GM12878 (cell line): Measurements from ENCODE around the gene DCST1.

Experiments used
- CBX5 ChIP-seq: sonication (generic); IDR thresholded peaks from 2 replicates; pipeline ENCODE4 v1.6.1; 2016; ENCODE audit warnings: low read depth, moderate library complexity, mild to moderate bottlenecking, inconsistent platforms
- POLR2AphosphoS5 ChIP-seq: IDR thresholded peaks from 2 replicates; pipeline ENCODE4 v1.6.1; 2011; ENCODE audit warnings: mild to moderate bottlenecking, low read length, inconsistent platforms
- YY1 ChIP-seq: IDR thresholded peaks from 2 replicates; pipeline ENCODE4 v1.6.1; 2011; ENCODE audit warnings: low read depth, mild to moderate bottlenecking, low read length

- TF ChIP-seq POLR2AphosphoS5 (no peak), CBX5 (no peak), YY1 (no peak)
Observed at GRCh38 chr1:155037851-155038441, 4.3 kb downstream of the DCST1 start.
